ENCODE data around the gene PRKCA.
"Not testable (repeated sequence)": the region's sequence is repeated elsewhere in the genome, so short reads cannot be mapped to it uniquely, and the experiment has no call there.

The PRKCA gene

GRCh38 chr17:66578781-66579489 lies 276.5 kb downstream of the PRKCA start:
- no peak for DNase-seq (ENCODE audit: low read depth)

- no peak for DNase-seq (ENCODE audit: low read depth)
Observed at GRCh38 chr17:66579556-66579955, 277.1 kb downstream of the PRKCA start.

- DNase-seq (ENCODE audit: low read depth): peak; percentile 59
Observed at GRCh38 chr17:66580184-66580955, 278.0 kb downstream of the PRKCA start.

GRCh38 chr17:66580956-66581391 lies 278.6 kb downstream of the PRKCA start:
- DNase-seq (ENCODE audit: low read depth): peak; percentile 35

- no peak for DNase-seq (ENCODE audit: low read depth)
Observed at GRCh38 chr17:66582373-66583111, 280.1 kb downstream of the PRKCA start.

- no peak for DNase-seq (ENCODE audit: low read depth)
Observed at GRCh38 chr17:66583112-66583748, 280.8 kb downstream of the PRKCA start.

- no peak for DNase-seq (ENCODE audit: low read depth)
Observed at GRCh38 chr17:66584927-66585326, 282.5 kb downstream of the PRKCA start.

GRCh38 chr17:66585472-66585871 lies 283.1 kb downstream of the PRKCA start:
- DNase-seq (ENCODE audit: low read depth): no peak

GRCh38 chr17:66589892-66590291 lies 287.5 kb downstream of the PRKCA start:
- no peak for DNase-seq (ENCODE audit: low read depth)

GRCh38 chr17:66593116-66593515 lies 290.7 kb downstream of the PRKCA start:
- DNase-seq (ENCODE audit: low read depth): no peak

- DNase-seq (ENCODE audit: low read depth): no peak
Observed at GRCh38 chr17:66595893-66596292, 293.5 kb downstream of the PRKCA start.

- DNase-seq (ENCODE audit: low read depth): peak; percentile 48
Observed at GRCh38 chr17:66602659-66603384, 300.4 kb downstream of the PRKCA start.

GRCh38 chr17:66604376-66604775 lies 302.0 kb downstream of the PRKCA start:
- DNase-seq (ENCODE audit: low read depth): no peak

GRCh38 chr17:66605541-66605940 lies 303.1 kb downstream of the PRKCA start:
- DNase-seq (ENCODE audit: low read depth): no peak

GRCh38 chr17:66610361-66611133 lies 308.1 kb downstream of the PRKCA start:
- no peak for DNase-seq (ENCODE audit: low read depth)

GRCh38 chr17:66611397-66611796 lies 309.0 kb downstream of the PRKCA start:
- no peak for DNase-seq (ENCODE audit: low read depth)

- DNase-seq (ENCODE audit: low read depth): no peak
Observed at GRCh38 chr17:66612993-66613392, 310.6 kb downstream of the PRKCA start.

- DNase-seq (ENCODE audit: low read depth): no peak
Observed at GRCh38 chr17:66614469-66614868, 312.1 kb downstream of the PRKCA start.

GRCh38 chr17:66619206-66619605 lies 316.8 kb downstream of the PRKCA start:
- no peak for DNase-seq (ENCODE audit: low read depth)

- no peak for DNase-seq (ENCODE audit: low read depth)
Observed at GRCh38 chr17:66620528-66620927, 318.1 kb downstream of the PRKCA start.

GRCh38 chr17:66624630-66625029 lies 322.2 kb downstream of the PRKCA start:
- not testable (repeated sequence) for DNase-seq (ENCODE audit: low read depth)
